Measurements from ENCODE around the gene CDC37L1. TPM values are rescaled to one million over a fixed set of nuclear protein-coding genes. Genes with fewer than 3 reads are reported as not detected.

CDC37L1 gene
- total and polyA plus RNA-seq, 10 donors = 5.3 to 21.2 (median 12.5) TPM

GRCh38 chr9:4689687-4690104, 10.3 kb downstream of the CDC37L1 start:
- H3K4me1 ChIP-seq = peaks cover 0 to 26% (median 4%) of the 10 kb centered on the region in 6 donors
- H3K9me3 ChIP-seq = no peaks in the 10 kb centered on the region
- H3K27ac ChIP-seq = peak overlapping the region in 1 of 8 donors; percentile 12
- DNase-seq = no peak
- TF ChIP-seq POLR2AphosphoS5 (IDR thresholded peaks at IDR 0.05) = no peak
- no peak for TF ChIP-seq CTCF (IDR thresholded peaks at IDR 0.05 in 8 of 11, conservative IDR thresholded peaks at IDR 0.05 in 3 of 11)
- no peak for TF ChIP-seq POLR2A (IDR thresholded peaks at IDR 0.05)
- intact Hi-C loops (cut with DNase I; ENCODE audit: low total_unique reads) = no loop called here
- H3K36me3 ChIP-seq = peaks cover 2 to 96% (median 35%) of the 10 kb centered on the region in 6 donors
- WGBS, 5 donors = 68 to 87% (median 73%) methylated on average over 1 of the region's 1 CpG
- no peaks in the 10 kb centered on the region for H3K27me3 ChIP-seq (replicated peaks in 1 of 7)
- no peak overlapping the region for H3K4me3 ChIP-seq

- Histone ChIP-seq H3K4me3 (no peak overlapping the region), H3K36me3 (peaks cover 2 to 96% (median 35%) of the 10 kb centered on the region in 6 donors), H3K27me3 (replicated peaks in 1 of 7) (no peaks in the 10 kb centered on the region), H3K9me3 (no peaks in the 10 kb centered on the region), H3K27ac (peak overlapping the region in 1 of 8 donors; percentile 12), H3K4me1 (peaks cover 0 to 23% (median 4%) of the 10 kb centered on the region in 6 donors)
- no peak for TF ChIP-seq POLR2A (IDR thresholded peaks at IDR 0.05)
- no peak for TF ChIP-seq CTCF (IDR thresholded peaks at IDR 0.05 in 8 of 11, conservative IDR thresholded peaks at IDR 0.05 in 3 of 11)
- no peak for TF ChIP-seq POLR2AphosphoS5 (IDR thresholded peaks at IDR 0.05)
- intact Hi-C loops (cut with DNase I; ENCODE audit: low total_unique reads) = no loop called here
- 75 to 81% (median 77%) methylated on average over 4 of the region's 4 CpGs for WGBS, 5 donors
- no peak for DNase-seq
Measured at GRCh38 chr9:4690144-4690543, 10.8 kb downstream of the CDC37L1 start.

- no peak for DNase-seq
- Histone ChIP-seq H3K27ac (no peak overlapping the region), H3K4me1 (peaks cover 0 to 8% (median 3%) of the 10 kb centered on the region in 6 donors)
Measured at GRCh38 chr9:4691795-4692194, 12.4 kb downstream of the CDC37L1 start.

GRCh38 chr9:4700091-4700490, 20.7 kb downstream of the CDC37L1 start:
- H3K9me3 ChIP-seq = no peaks in the 10 kb centered on the region
- no peak overlapping the region for H3K4me3 ChIP-seq
- H3K36me3 ChIP-seq = peaks cover 0 to 97% (median 42%) of the 10 kb centered on the region in 6 donors
- WGBS, 5 donors = 95 to 98% (median 97%) methylated on average over 3 of the region's 3 CpGs
- H3K27me3 ChIP-seq (replicated peaks in 1 of 7) = no peaks in the 10 kb centered on the region
- no peaks in the 10 kb centered on the region for H3K4me1 ChIP-seq
- no peak overlapping the region for H3K27ac ChIP-seq
- intact Hi-C loops (cut with DNase I; ENCODE audit: low total_unique reads) = no loop called here
- TF ChIP-seq POLR2AphosphoS5 (IDR thresholded peaks at IDR 0.05) (no peak), CTCF (IDR thresholded peaks at IDR 0.05 in 8 of 11, conservative IDR thresholded peaks at IDR 0.05 in 3 of 11) (no peak), POLR2A (IDR thresholded peaks at IDR 0.05) (no peak)
- no peak for DNase-seq

More at GRCh38 chr9:4691795-4692194, 12.4 kb downstream of the CDC37L1 start:
- intact Hi-C loops (cut with DNase I; ENCODE audit: low total_unique reads) = no loop called here
- TF ChIP-seq POLR2A (IDR thresholded peaks at IDR 0.05) (no peak), POLR2AphosphoS5 (IDR thresholded peaks at IDR 0.05) (no peak), CTCF (IDR thresholded peaks at IDR 0.05 in 8 of 11, conservative IDR thresholded peaks at IDR 0.05 in 3 of 11) (no peak)
- Histone ChIP-seq H3K36me3 (peaks cover 0 to 96% (median 27%) of the 10 kb centered on the region in 6 donors), H3K4me3 (no peak overlapping the region), H3K9me3 (no peaks in the 10 kb centered on the region), H3K27me3 (replicated peaks in 1 of 7) (no peaks in the 10 kb centered on the region)
- WGBS, 5 donors = 85 to 93% (median 92%) methylated on average over 3 of the region's 3 CpGs

Data from spleen (tissue), 11 donors.